ENCODE data around the gene GABARAPL1. TPM values are rescaled to one million over a fixed set of nuclear protein-coding genes. Genes with fewer than 3 reads are reported as not detected.

GABARAPL1 gene
- total RNA-seq, 4 donors from 2014 or later, result 115 to 216 (median 148) TPM

GRCh38 chr12:10211101-10211939 lies 1.4 kb upstream of the GABARAPL1 start:
- no peaks in the 10 kb centered on the region for H3K9me3 ChIP-seq
- intact Hi-C loops (cut with DNase I), result no loop called here
- H3K4me3 ChIP-seq (replicated peaks in 1 of 3), result no peak overlapping the region
- peaks cover 13 to 14% of the 10 kb centered on the region in 2 donors for H3K4me1 ChIP-seq
- WGBS, 2 donors, result 92 to 96% methylated on average over 25 of the region's 25 CpGs
- peak in 1 of 2 donors; percentile 22 for DNase-seq
- no peaks in the 10 kb centered on the region for H3K36me3 ChIP-seq
- H3K27me3 ChIP-seq, result no peaks in the 10 kb centered on the region
- no peak for TF ChIP-seq CTCF (IDR thresholded peaks at IDR 0.05)
- TF ChIP-seq POLR2A (IDR thresholded peaks at IDR 0.05), result no peak
- peak overlapping the region; percentile 99 to 100 (median 99) for H3K27ac ChIP-seq

- peak; percentile 98 to 99 for DNase-seq
- Histone ChIP-seq H3K27ac (peak overlapping the region; percentile 99 to 100 (median 99)), H3K4me3 (replicated peaks in 1 of 3) (peak overlapping the region in 2 of 3 donors; percentile 60 to 75), H3K4me1 (peaks cover 13 to 14% of the 10 kb centered on the region in 2 donors), H3K9me3 (no peaks in the 10 kb centered on the region), H3K36me3 (no peaks in the 10 kb centered on the region), H3K27me3 (no peaks in the 10 kb centered on the region)
- intact Hi-C loops (cut with DNase I), result no loop called here
- WGBS, 2 donors, result 31 to 38% methylated on average over 30 to 40 of the region's 40 CpGs
- TF ChIP-seq POLR2A (IDR thresholded peaks at IDR 0.05) (peak in 1 of 2 donors; percentile 92), CTCF (IDR thresholded peaks at IDR 0.05) (no peak)
Measured at GRCh38 chr12:10211940-10212738, 538 bp upstream of the GABARAPL1 start.

GRCh38 chr12:10213168-10214135 lies 775 bp downstream of the GABARAPL1 start:
- DNase-seq, result peak; percentile 70 to 72
- Histone ChIP-seq H3K4me1 (peaks cover 13 to 14% of the 10 kb centered on the region in 2 donors), H3K4me3 (replicated peaks in 1 of 3) (peak overlapping the region; percentile 60 to 83 (median 75)), H3K9me3 (no peaks in the 10 kb centered on the region), H3K36me3 (peaks cover 4 to 7% of the 10 kb centered on the region in 2 donors), H3K27me3 (no peaks in the 10 kb centered on the region), H3K27ac (peak overlapping the region; percentile 99 to 100 (median 99))
- TF ChIP-seq POLR2A (IDR thresholded peaks at IDR 0.05), result no peak
- TF ChIP-seq CTCF (IDR thresholded peaks at IDR 0.05), result no peak
- intact Hi-C loops (cut with DNase I), result no loop called here
- WGBS, 2 donors, result 1% methylated on average over 39 to 43 of the region's 47 CpGs

GRCh38 chr12:10214136-10214894 lies 1.6 kb downstream of the GABARAPL1 start:
- WGBS, 2 donors, result 42 to 51% methylated on average over 10 of the region's 10 CpGs
- Histone ChIP-seq H3K27me3 (no peaks in the 10 kb centered on the region), H3K4me3 (replicated peaks in 1 of 3) (peak overlapping the region; percentile 60 to 83 (median 75)), H3K36me3 (peaks cover 12 to 14% of the 10 kb centered on the region in 2 donors), H3K4me1 (peaks cover 13 to 14% of the 10 kb centered on the region in 2 donors), H3K27ac (peak overlapping the region; percentile 99 to 100 (median 99)), H3K9me3 (no peaks in the 10 kb centered on the region)
- intact Hi-C loops (cut with DNase I), result no loop called here
- no peak for DNase-seq
- TF ChIP-seq POLR2A (IDR thresholded peaks at IDR 0.05), result no peak
- TF ChIP-seq CTCF (IDR thresholded peaks at IDR 0.05), result no peak

Data from thyroid gland (tissue), 4 donors.